H1 (cell line): ENCODE measurements around the gene PPP3R2. TPM values are rescaled to one million over a fixed set of nuclear protein-coding genes. Genes with fewer than 3 reads are reported as not detected.

ENCODE experiments used
- CTCF ChIA-PET: fragments of 300-600 bp; sonication (Branson Sonifier 250); formaldehyde crosslinking; loops from one replicate; lab custom pipeline; 2021; ENCODE audit not compliant: partially characterized antibody; lab: Charles Lee
- POLR2A ChIA-PET: fragments of 300-600 bp; sonication (Branson Sonifier 250); formaldehyde crosslinking; loops from one replicate; lab custom pipeline; 2021; ENCODE audit warnings: inconsistent platforms; ENCODE audit not compliant: partially characterized antibody; lab: Charles Lee
- DNase-seq, 2 experiments: peaks; one replicate each; pipeline versions ENCODE4 v3.0.0 to v3.0.0-alpha.2; 2010 to 2022; ENCODE audit warnings: low spot score in 2 of 2, low read depth in 1 of 2, mixed read lengths in 1 of 2
- FAIRE-seq: peaks from 2 replicates; lab custom pipeline; 2011; peaks lifted over from hg19 to GRCh38; lab: Jason Lieb, UNC
- H2AFZ ChIP-seq: 2 replicates; pipeline ENCODE4 v1.8.1; 2012; ENCODE audit warnings: low read length, inconsistent platforms
- H2AK5ac ChIP-seq: 2 replicates; pipeline ENCODE4 v1.6.1; 2013; ENCODE audit warnings: low read depth, low read length
- H2BK120ac ChIP-seq: replicated peaks from 2 replicates; pipeline ENCODE3; 2013; ENCODE audit warnings: low read depth, low read length, inconsistent platforms
- H2BK12ac ChIP-seq: 2 replicates; pipeline ENCODE4 v1.6.1; 2013; ENCODE audit warnings: low read depth, low read length
- H2BK15ac ChIP-seq: 2 replicates; pipeline ENCODE4 v1.6.1; 2013; ENCODE audit warnings: low read length
- H2BK20ac ChIP-seq: 2 replicates; pipeline ENCODE4 v1.6.1; 2013; ENCODE audit warnings: low read length
- H2BK5ac ChIP-seq: 2 replicates; pipeline ENCODE4 v1.6.1; 2013; ENCODE audit warnings: low read depth, low read length
- H3K14ac ChIP-seq: 2 replicates; pipeline ENCODE4 v1.6.1; 2013; ENCODE audit warnings: inconsistent platforms; ENCODE audit not compliant: insufficient read length
- H3K18ac ChIP-seq: 2 replicates; pipeline ENCODE4 v1.6.1; 2013; ENCODE audit warnings: low read length; ENCODE audit errors: extremely low read depth
- H3K23ac ChIP-seq: 2 replicates; pipeline ENCODE4 v1.6.1; 2013; ENCODE audit warnings: inconsistent platforms; ENCODE audit not compliant: insufficient read length
- H3K23me2 ChIP-seq: 2 replicates; pipeline ENCODE4 v1.6.1; 2013; ENCODE audit warnings: low read depth, low read length
- H3K27ac ChIP-seq: 2 replicates; pipeline ENCODE4 v1.6.1; 2011; ENCODE audit warnings: low read depth, low read length, inconsistent platforms
- H3K27me3 ChIP-seq, 4 experiments: replicated peaks in 1 of 4; 1 replicate in 1 of 4; 2 replicates in 3 of 4; pipeline versions ENCODE4 v1.6.1 to v1.8.1; 2011 to 2013; ENCODE audit warnings: low read length in 3 of 4, mild to moderate bottlenecking in 3 of 4, inconsistent platforms in 2 of 4, mixed read lengths in 2 of 4, moderate library complexity in 1 of 4; ENCODE audit not compliant: control insufficient read depth in 3 of 4, insufficient read depth in 3 of 4; ENCODE audit errors: extremely low read depth in 1 of 4
- H3K36me3 ChIP-seq, 4 experiments: 2 replicates each; pipeline versions ENCODE4 v1.6.1 to v1.8.1; 2011 to 2013; ENCODE audit warnings: mild to moderate bottlenecking in 4 of 4, low read length in 3 of 4, moderate library complexity in 2 of 4, control low read depth in 1 of 4, inconsistent platforms in 1 of 4; ENCODE audit not compliant: insufficient read depth in 4 of 4, control insufficient read depth in 2 of 4
- H3K4ac ChIP-seq: replicated peaks from 2 replicates; pipeline ENCODE3; 2013; ENCODE audit warnings: low read length, low read depth, mixed read lengths, inconsistent platforms; ENCODE audit not compliant: insufficient read length
- H3K4me1 ChIP-seq, 4 experiments: replicated peaks in 1 of 4; 1 replicate in 1 of 4; 2 replicates in 3 of 4; pipeline versions ENCODE4 v1.6.1 to v1.8.1; 2011 to 2013; ENCODE audit warnings: low read length in 3 of 4, inconsistent platforms in 2 of 4, mixed read lengths in 1 of 4; ENCODE audit not compliant: insufficient read depth in 4 of 4, control insufficient read depth in 3 of 4
- H3K4me2 ChIP-seq, 2 experiments: 2 replicates each; pipeline versions ENCODE4 v1.6.1 to v1.8.1; 2011 to 2013; ENCODE audit warnings: low read depth in 2 of 2, low read length in 2 of 2, control low read depth in 1 of 2, inconsistent platforms in 1 of 2, mild to moderate bottlenecking in 1 of 2; ENCODE audit not compliant: insufficient read depth in 1 of 2
- H3K4me3 ChIP-seq, 4 experiments: fragments of 200-600, 300-600 bp in 1 of 4; sonication (generic), shearing (Covaris generic), sonication (Bioruptor Twin) in 1 of 4; 2 replicates each; pipeline versions ENCODE4 v1.5.1 to v1.8.1; 2011 to 2016; ENCODE audit warnings: low read length in 4 of 4, low read depth in 3 of 4, control low read depth in 2 of 4, inconsistent platforms in 2 of 4, mild to moderate bottlenecking in 2 of 4, mixed read lengths in 1 of 4, moderate library complexity in 1 of 4; ENCODE audit not compliant: insufficient read depth in 2 of 4; ENCODE audit errors: extremely low read depth in 1 of 4
- H3K56ac ChIP-seq: replicated peaks from 2 replicates; pipeline ENCODE3; 2013; ENCODE audit warnings: low read depth, mild to moderate bottlenecking, mixed read lengths, low read length, inconsistent platforms; ENCODE audit not compliant: insufficient read length
- H3K79me1 ChIP-seq: 2 replicates; pipeline ENCODE4 v1.6.1; 2013; ENCODE audit warnings: low read depth, low read length, control low read depth
- H3K79me2 ChIP-seq, 2 experiments: 2 replicates each; pipeline versions ENCODE4 v1.6.1 to v1.8.1; 2012 to 2013; ENCODE audit warnings: low read length in 2 of 2, mild to moderate bottlenecking in 2 of 2, inconsistent platforms in 1 of 2; ENCODE audit not compliant: insufficient read depth in 2 of 2, control insufficient read depth in 1 of 2
- H3K9ac ChIP-seq, 4 experiments: replicated peaks in 1 of 4; 1 replicate in 1 of 4; 2 replicates in 3 of 4; pipeline versions ENCODE4 v1.6.1 to v1.8.1; 2011 to 2013; ENCODE audit warnings: low read depth in 3 of 4, low read length in 3 of 4, control low read depth in 2 of 4, mild to moderate bottlenecking in 2 of 4, moderate library complexity in 2 of 4, inconsistent platforms in 1 of 4; ENCODE audit errors: extremely low read depth in 1 of 4
- H3K9me3 ChIP-seq, 2 experiments: 2 replicates each; pipeline versions ENCODE4 v1.6.1 to v1.8.1; 2012 to 2013; ENCODE audit warnings: mild to moderate bottlenecking in 2 of 2, moderate library complexity in 2 of 2, control low read depth in 1 of 2, inconsistent platforms in 1 of 2, low read depth in 1 of 2, low read length in 1 of 2, mixed read lengths in 1 of 2; ENCODE audit not compliant: insufficient read depth in 2 of 2
- H4K20me1 ChIP-seq, 2 experiments: replicated peaks in 1 of 2; 2 replicates each; pipeline versions ENCODE3 to v1.8.1; 2011 to 2013; ENCODE audit warnings: inconsistent platforms in 2 of 2, low read length in 2 of 2, mild to moderate bottlenecking in 1 of 2; ENCODE audit not compliant: insufficient read depth in 2 of 2, control insufficient read depth in 1 of 2
- H4K5ac ChIP-seq: 2 replicates; pipeline ENCODE4 v1.6.1; 2013; ENCODE audit warnings: low read length, low read depth, mixed read lengths, inconsistent platforms; ENCODE audit not compliant: insufficient read length
- H4K8ac ChIP-seq: 2 replicates; pipeline ENCODE4 v1.8.0; 2013; ENCODE audit warnings: mild to moderate bottlenecking, moderate library complexity, low read length, inconsistent platforms; ENCODE audit not compliant: insufficient read depth; ENCODE audit errors: extremely low read depth
- H4K91ac ChIP-seq: replicated peaks from 2 replicates; pipeline ENCODE3; 2013; ENCODE audit warnings: low read length, mixed read lengths, inconsistent platforms; ENCODE audit not compliant: insufficient read length
- BACH1 ChIP-seq: IDR thresholded peaks from 2 replicates; pipeline ENCODE4 v1.6.1; 2012; ENCODE audit warnings: low read length, improper control_type of control experiment
- CHD1 ChIP-seq: IDR thresholded peaks from 2 replicates; pipeline ENCODE4 v1.6.1; 2012; ENCODE audit warnings: low read depth, low read length, improper control_type of control experiment
- CREB1 ChIP-seq: IDR thresholded peaks from 2 replicates; pipeline ENCODE4 v1.6.1; 2012; ENCODE audit warnings: inconsistent platforms
- KDM4A ChIP-seq: IDR thresholded peaks from one replicate; pipeline ENCODE4 v1.7.1; 2012; ENCODE audit warnings: low read depth, mild to moderate bottlenecking, moderate library complexity, low read length, inconsistent platforms; ENCODE audit not compliant: severe bottlenecking
- MAFK ChIP-seq: IDR thresholded peaks from 2 replicates; pipeline ENCODE4 v1.6.1; 2012; ENCODE audit warnings: low read depth, mild to moderate bottlenecking, improper control_type of control experiment, low read length
- NANOG ChIP-seq: IDR thresholded peaks from 2 replicates; pipeline ENCODE4 v1.6.1; 2011; ENCODE audit warnings: low read length, low read depth, mild to moderate bottlenecking, inconsistent platforms; ENCODE audit not compliant: insufficient read depth, poor library complexity, severe bottlenecking
- RAD21 ChIP-seq, 2 experiments: IDR thresholded peaks in 1 of 2; conservative IDR thresholded peaks in 1 of 2; 2 replicates each; pipeline ENCODE4 v1.6.1; 2011; ENCODE audit warnings: low read depth in 2 of 2, low read length in 2 of 2, improper control_type of control experiment in 1 of 2, inconsistent platforms in 1 of 2, mild to moderate bottlenecking in 1 of 2, moderate library complexity in 1 of 2
- SP4 ChIP-seq: IDR thresholded peaks from 2 replicates; pipeline ENCODE4 v1.6.1; 2012; ENCODE audit warnings: low read length, inconsistent platforms
- WGBS, 2 experiments: shearing (Covaris generic) in 1 of 2; methylation state at CpG; one replicate each; pipeline versions ENCODE4 v1.1.6 to v1.1.7; 2013 to 2015; ENCODE audit warnings: low lambda C conversion rate in 2 of 2, mixed read lengths in 2 of 2, inconsistent platforms in 1 of 2, low coverage in 1 of 2, missing lambda C conversion rate in 1 of 2; ENCODE audit not compliant: insufficient replicate concordance in 2 of 2, insufficient coverage in 1 of 2, insufficient read length in 1 of 2; ENCODE audit errors: extremely low coverage in 1 of 2, missing lambda C conversion rate in 1 of 2; 5-methylcytosine and 5-hydroxymethylcytosine counted together
- polyA plus RNA-seq, 7 experiments: library from polyadenylated mRNA; depleted of rRNA in 3 of 7; stranded (reverse) in 5 of 7; unstranded in 2 of 7; fragments of >200 nt in 5 of 7; fragments of 200-250 nt in 2 of 7; gene quantifications; 1 replicate in 5 of 7; 2 replicates in 1 of 7; 4 replicates in 1 of 7; pipeline versions ENCODE4 v1.2.1 to v1.2.3, GENCODE V29; 2011 to 2013; ENCODE audit warnings: missing spikeins in 2 of 7, mixed read lengths in 2 of 7
- total RNA-seq: library from RNA; stranded (reverse); fragmentation: NEBNext Ultra II Directional; extraction: Animal tissue kit (Norgen Biotek cat#: 25700); gene quantifications from 2 replicates; pipeline ENCODE4 v1.2.1, GENCODE V29; 2021

The PPP3R2 gene
- total and polyA plus RNA-seq, 2 of the 8 experiments (the other 6 are each of a cell fraction or from before 2014, with no cell fraction given) = not detected

- Histone ChIP-seq H3K27me3 (no peaks in the 10 kb centered on the region), H3K4ac (no peak overlapping the region), H3K56ac (no peak overlapping the region), H2BK15ac (no peak overlapping the region), H3K4me2 (no peak overlapping the region), H2BK20ac (no peak overlapping the region), H3K36me3 (peaks cover 4 to 51% (median 34%) of the 10 kb centered on the region in 4 experiments; a peak in 7 of 8 replicates), H2BK5ac (no peak overlapping the region), H4K5ac (no peak overlapping the region), H4K8ac (no peak overlapping the region), H3K9ac (no peak overlapping the region), H2AFZ (no peak overlapping the region), H3K23me2 (no peaks in the 10 kb centered on the region), H3K9me3 (no peaks in the 10 kb centered on the region), H3K18ac (no peak overlapping the region), H3K14ac (no peak overlapping the region), H3K4me1 (no peaks in the 10 kb centered on the region), H4K20me1 (peaks cover 0 to 4% of the 10 kb centered on the region in 2 experiments), H3K23ac (no peak overlapping the region), H3K27ac (no peak overlapping the region), H3K79me2 (0 out of 4 replicates have a peak, but pooled peaks cover 0 to 3% of the 10 kb centered on the region in 2 experiments), H2BK12ac (no peak overlapping the region), H3K4me3 (no peak overlapping the region), H3K79me1 (no peaks in the 10 kb centered on the region), H4K91ac (no peak overlapping the region), H2AK5ac (no peak overlapping the region), H2BK120ac (no peak overlapping the region)
- DNase-seq (no peak), FAIRE-seq (no peak)
- POLR2A ChIA-PET = no interaction called here
- CTCF ChIA-PET = interaction anchor here (1.3 to 2.7 kb wide), 5 partner anchors 18 to 114 kb away, joined by 4 to 13 read pairs (median 5); no protein-coding TSS in a partner anchor
- 94% methylated on average over 1 of the region's 1 CpG; no CpG with 5 or more reads in 1 of the 2 experiments for WGBS, 2 experiments
- TF ChIP-seq KDM4A (no peak), MAFK (no peak), NANOG (no peak), SP4 (no peak), CREB1 (no peak), RAD21 (IDR thresholded peaks at IDR 0.05 in 1 of 2, conservative IDR thresholded peaks at IDR 0.05 in 1 of 2; ENCODE audit: low read depth in 2 of 2, low read length in 2 of 2) (no peak), CHD1 (no peak), BACH1 (no peak)
- TF ChIP-seq, all 59 proteins: peak for 0
Observed at GRCh38 chr9:101562966-101563365, 31.8 kb downstream of the PPP3R2 start.
